IPS DF 4.7 (cell line): ENCODE measurements around the gene MAGEB2.
"Not testable (repeated sequence)": the region's sequence is repeated elsewhere in the genome, so short reads cannot be mapped to it uniquely, and the experiment has no call there.

Source experiments
- DNase-seq: peaks from one replicate; pipeline ENCODE4 v3.0.0-alpha.2; 2013; ENCODE audit warnings: low spot score; ENCODE audit errors: extremely low read depth

MAGEB2 gene, protein sequence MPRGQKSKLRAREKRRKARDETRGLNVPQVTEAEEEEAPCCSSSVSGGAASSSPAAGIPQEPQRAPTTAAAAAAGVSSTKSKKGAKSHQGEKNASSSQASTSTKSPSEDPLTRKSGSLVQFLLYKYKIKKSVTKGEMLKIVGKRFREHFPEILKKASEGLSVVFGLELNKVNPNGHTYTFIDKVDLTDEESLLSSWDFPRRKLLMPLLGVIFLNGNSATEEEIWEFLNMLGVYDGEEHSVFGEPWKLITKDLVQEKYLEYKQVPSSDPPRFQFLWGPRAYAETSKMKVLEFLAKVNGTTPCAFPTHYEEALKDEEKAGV

DNA sequence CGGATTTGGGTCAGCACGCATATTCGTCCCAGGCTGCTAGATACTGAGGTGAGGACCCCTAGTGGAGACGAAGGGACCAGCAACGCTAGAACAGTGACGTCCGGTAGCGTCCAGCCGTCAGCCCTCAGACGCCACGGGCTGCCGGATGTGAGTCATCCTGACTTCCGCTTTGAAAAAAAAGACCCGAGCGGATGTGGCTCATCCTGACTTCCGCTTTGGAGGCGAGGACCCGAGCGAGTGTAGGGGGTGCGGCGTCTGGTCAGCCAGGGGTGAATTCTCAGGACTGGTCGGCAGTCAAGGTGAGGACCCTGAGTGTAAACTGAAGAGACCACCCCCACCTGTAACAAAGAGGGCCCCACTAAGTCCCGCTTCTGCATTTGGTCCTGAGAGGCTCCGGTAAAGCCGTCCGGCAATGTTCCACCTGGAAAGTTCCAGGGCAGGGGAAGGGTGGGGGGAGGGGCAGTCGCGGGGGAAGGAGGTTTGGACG, at the start of gene MAGEB2:
MAGEB2 (plus strand) TSS at position 207 of the 487 bp plus-strand sequence. CDS start 3,018 bp downstream, outside the sequence.
- no peak for DNase-seq

DNA sequence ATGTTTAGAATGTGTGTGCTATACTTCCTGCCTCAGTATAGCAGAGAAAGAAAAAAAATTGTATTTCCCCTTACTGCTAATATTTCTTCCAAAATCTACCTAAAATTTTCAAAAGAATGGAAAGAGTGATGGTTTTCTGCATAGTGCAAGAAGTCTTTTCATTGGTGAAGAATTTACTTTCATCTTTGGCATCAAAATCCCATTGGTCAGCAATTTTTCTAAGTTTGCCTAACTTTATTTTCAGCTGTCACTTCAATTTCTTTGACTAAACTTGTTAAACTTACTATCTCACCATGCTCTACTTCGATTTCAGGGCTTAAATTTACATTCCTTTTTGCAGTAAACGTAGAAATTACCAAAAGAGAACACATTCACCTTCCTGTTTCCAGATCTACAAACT, 44.5 kb upstream of the MAGEB2 start:
- no peak for DNase-seq

DNA sequence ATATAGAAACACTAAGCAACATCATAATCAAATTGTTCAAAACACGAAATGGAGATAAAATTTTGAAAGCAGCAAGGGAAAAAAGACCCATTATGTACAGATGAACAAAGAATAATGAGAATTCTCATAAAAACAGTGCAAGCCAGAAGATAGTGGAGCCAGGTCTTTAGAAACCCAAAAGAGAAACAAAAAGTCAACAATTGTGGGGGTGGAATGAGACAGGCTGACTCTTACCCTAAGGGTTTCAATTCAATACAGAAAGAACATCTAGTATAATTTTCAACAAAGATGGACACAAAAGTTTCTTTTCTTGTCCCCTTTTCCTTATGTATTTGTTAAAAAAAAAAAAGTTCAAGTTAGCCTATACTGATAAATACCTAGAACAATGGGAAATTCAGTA, 34.0 kb upstream of the MAGEB2 start:
- no peak for DNase-seq

DNA sequence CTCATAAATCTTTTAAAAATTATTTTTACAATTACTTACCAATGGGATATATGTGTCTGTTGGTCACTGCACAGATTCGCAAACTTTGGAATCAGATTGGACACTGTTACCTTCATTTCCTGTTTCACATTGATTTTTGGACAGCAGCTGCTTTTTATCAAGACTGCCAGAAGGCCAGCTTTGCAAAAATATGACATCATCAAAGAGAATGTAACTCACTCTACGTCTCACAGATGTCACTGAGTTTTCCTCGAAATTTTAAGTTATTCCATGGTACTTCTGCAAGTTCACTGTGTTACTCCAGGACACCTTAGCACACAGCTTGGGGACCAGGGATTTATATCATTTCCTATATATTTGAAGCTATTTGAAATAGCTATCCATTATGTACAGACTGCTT, 31.8 kb upstream of the MAGEB2 start:
- no peak for DNase-seq

DNA sequence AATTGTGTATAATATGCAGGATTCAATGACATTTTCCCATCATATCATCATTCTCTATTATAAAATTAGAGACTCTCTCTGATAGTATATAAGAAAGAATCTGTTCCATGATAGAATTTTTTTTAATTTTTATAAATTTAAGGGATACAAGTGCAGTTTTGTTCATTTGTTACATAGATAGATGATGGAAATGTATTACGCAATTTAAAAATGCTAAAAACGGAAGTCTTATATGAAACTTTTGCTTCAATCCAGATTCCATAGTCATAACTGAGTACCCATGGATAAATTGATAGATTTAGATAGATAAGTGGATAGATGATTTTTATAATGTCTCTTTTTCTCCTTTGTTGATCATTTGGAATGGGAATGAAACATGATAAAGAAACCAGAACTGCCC, 24.9 kb upstream of the MAGEB2 start:
- no peak for DNase-seq

DNA sequence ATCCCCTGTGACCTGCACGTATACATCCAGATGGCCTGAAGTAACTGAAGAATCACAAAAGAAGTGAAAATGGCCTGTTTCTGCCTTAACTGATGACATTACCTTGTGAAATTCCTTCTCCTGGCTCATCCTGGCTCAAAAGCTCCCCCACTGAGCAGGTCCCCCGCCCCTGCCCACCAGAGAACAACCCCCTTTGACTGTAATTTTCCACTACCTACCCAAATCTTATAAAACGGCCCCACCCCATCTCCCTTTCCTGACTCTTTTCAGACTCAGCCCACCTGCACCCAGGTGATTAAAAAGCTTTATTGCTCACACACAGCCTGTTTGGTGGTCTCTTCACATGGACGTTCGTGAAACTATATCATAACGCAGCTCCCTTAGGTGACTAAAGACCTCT, 21.5 kb upstream of the MAGEB2 start:
- DNase-seq: not testable (repeated sequence)

DNA sequence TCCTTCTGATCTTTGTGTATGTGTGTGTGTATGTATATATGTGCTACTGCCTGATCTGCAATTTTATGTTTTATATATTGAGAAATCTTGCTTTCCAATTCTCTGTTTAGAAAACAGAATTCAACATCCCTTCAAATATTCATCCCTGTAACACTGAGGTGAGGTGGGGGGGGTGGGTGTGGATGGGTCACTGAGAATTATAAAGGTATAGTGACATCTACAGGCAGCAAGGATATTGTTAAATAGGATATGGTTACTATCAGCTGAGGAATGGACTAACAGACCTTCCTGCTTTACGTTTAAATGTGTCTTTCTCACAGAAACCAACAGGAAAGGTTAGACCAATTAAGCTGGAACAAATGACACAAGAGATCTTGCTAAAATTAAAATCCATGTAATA, 19.0 kb upstream of the MAGEB2 start:
- DNase-seq: no peak

DNA sequence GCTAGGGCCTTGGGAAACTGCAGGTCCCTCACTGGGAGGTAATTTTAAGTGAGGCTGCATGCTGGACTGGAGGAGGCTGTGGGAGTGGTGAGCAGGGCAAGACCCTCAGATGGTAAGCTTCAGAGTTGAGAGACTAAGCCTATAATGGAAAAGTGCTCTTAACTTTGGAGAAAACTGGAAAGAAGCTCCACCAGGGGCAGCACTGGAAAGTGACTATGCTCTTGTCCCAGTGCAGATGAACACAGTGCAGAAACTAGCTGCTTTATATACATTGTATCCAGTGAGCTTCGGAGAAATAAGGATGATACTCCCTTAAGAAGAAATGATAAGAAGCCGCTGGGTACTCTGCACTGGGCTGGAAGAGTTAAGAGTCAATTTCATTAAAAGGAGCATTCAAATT, 3.2 kb upstream of the MAGEB2 start:
- DNase-seq: no peak

DNA sequence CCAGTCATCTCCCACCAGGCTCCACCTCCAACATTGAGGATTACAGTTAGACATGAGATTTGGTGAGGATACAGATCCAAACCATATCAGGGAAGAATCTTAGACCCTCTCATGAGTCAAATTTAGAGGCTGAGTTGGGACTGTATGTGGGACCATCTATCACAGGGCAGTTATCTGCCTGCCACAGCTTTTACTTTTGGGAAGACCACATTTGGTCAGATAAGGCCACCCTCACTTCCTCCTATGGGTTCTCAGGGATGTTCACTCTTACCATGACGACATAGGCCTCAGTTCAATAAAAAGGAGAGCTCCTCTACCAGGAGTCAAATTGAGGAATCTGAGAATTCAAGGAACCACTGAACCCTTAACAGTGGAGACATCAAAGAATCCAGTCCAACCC, 2.1 kb downstream of the MAGEB2 start:
- DNase-seq: no peak

DNA sequence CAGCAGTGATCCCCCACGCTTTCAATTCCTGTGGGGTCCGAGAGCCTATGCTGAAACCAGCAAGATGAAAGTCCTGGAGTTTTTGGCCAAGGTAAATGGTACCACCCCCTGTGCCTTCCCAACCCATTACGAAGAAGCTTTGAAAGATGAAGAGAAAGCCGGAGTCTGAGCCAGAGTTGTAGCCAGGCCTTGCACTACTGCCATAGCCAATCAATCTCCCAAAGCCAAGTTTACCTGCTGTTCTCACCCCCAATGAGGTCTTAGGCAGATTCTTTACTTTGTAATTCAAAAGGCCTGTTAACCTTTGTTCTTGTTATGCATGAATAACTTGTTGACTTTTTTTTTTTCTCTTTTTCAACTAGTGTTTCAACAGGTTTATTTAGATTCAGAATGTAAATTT, 4.0 kb downstream of the MAGEB2 start:
- DNase-seq: no peak

DNA sequence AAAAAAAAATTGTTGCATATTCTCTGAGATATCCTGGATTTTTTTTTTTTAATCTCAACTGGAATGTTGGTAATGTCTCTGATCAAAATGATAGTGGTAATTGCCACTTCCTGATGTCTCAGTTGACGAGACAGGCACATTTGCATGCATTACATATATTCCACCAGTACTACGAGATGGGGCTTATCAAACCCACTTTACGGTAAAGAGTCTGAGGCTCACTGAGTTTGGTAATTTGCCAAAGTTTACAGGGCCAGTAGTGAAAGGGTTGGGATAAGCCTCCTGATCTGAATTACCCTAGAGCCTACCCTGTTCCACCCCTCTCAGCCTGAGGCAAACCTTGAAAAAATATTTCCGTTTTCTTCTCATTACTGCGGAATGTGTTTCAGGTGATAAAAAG, 5.3 kb downstream of the MAGEB2 start:
- DNase-seq: no peak

DNA sequence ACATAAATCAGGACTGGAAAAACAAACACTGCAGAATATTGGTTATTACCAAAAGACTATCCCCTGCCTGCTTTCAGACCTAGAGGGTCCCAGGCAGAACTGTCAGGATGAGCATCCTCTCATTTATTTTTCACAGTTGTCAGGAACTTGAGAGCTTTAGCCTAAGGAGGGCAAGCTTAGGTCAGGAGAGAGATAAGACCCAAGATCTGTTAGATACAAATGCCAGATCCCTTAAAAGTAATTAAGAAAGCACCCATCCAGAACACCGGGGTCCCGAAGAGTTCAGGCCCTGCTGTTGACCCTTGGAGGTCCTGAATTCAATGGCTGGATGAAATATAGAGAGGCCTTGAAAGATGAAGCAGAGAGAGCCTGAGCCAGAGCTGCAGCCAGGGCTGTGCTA, 9.2 kb downstream of the MAGEB2 start:
- no peak for DNase-seq

DNA sequence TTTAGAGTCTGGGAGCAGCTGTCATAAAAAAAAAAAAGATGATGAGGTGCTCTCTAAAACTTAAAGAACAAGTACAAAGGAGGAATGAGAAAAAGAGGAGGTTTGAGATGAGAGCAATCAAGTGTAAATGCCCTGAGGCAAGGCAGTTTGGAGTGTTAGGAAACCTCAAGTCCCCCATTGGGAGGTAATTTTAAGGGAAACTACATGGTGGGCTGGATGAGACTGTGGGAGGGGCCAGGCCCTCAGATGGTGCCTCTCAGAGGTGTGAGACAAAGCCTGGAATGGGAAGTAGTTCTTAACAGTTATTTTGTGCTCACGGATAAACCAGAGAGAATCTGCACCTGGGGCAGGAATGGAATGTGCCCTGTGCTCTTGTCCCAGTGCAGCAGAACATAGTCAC, 13.2 kb downstream of the MAGEB2 start:
- DNase-seq: no peak

DNA sequence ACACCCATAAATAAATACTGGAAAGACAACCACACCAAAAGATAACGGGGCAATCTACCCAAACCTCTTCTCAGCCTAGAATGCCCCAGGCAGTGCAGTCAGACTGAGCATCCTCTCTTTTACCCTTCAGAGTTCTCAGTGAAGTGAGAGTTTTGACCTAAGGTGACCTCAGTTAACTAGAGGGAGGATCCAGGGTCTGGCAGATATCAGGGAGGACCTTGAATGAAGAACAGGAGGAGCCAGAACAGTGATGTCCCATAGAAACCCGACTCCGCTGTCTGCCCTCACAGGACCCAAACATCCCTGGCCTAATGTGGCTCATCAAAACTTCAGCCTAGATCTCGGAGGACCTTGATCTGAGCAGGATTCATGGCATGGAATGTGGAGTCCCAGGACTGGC, 15.0 kb downstream of the MAGEB2 start, which contains the start of gene MAGEB3:
MAGEB3 (plus strand) TSS at position 263 of the 400 bp plus-strand sequence. CDS start 5,268 bp downstream, outside the sequence.
- DNase-seq: no peak

DNA sequence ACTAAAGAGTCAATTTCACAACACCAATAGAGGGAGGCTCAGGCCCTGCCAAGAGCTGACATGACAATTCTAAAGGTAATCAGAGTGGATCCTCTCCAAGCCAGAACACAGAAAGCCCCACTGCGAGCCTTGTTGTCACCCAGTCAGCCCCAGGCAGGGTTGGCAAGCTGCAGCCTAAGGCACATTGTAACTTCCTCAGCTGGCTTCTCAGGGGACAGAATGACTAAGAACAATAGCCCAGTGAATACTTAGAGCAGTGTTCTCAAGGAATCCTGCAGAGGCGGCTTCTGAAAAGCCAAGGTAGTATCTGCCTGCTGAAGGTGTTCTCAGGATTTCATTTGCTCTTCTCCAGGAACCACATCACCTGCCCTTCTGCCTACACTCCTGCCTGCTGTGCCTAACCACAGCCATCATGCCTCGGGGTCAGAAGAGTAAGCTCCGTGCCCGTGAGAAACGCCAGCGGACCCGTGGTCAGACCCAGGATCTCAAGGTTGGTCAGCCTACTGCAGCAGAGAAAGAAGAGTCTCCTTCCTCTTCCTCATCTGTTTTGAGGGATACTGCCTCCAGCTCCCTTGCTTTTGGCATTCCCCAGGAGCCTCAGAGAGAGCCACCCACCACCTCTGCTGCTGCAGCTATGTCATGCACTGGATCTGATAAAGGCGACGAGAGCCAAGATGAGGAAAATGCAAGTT, 26.5 kb downstream of the MAGEB2 start, which contains the start of gene MAGEB4:
MAGEB4 (plus strand) TSS at position 277 of the 692 bp plus-strand sequence; CDS start at position 413, 136 bp downstream.
- no peak for DNase-seq

DNA sequence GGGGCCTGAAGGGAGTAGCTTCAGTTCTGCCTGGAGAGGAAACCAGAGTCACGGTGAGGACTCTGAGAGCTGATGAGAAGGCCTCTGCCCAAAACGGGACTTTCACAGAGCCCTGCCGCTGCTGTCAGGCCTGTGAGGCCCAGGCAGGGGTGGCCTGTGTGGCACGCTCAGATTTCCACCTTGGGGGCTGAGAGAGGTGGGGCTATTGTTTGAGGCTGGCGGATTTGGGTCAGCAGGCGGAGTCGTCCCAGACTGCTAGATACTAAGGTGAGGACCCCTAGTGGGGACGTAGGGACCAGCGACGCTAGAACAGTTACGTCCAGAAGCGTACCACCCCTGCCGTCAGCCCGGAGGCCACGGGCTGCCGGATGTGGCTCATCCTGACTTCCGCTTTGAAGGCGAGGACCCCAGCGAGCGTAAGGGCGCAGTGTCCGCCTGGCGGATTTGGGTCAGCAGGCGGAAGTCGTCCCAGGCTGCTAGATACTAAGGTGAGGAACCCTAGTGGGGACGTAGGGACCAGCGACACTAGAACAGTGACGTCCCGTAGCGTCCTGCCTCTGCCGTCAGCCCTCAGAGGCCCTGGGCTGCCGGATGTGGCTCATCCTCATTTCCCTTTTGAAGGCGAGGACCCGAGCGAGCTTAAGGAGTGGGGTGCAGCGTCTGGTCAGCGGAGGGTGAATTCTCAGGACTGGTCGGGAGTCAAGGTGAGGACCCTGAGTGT, 31.6 kb downstream of the MAGEB2 start, which contains the start of gene MAGEB1:
MAGEB1 (plus strand) TSS at position 378 of the 721 bp plus-strand sequence. CDS start 3,348 bp downstream, outside the sequence.
- DNase-seq: peak; percentile 22

DNA sequence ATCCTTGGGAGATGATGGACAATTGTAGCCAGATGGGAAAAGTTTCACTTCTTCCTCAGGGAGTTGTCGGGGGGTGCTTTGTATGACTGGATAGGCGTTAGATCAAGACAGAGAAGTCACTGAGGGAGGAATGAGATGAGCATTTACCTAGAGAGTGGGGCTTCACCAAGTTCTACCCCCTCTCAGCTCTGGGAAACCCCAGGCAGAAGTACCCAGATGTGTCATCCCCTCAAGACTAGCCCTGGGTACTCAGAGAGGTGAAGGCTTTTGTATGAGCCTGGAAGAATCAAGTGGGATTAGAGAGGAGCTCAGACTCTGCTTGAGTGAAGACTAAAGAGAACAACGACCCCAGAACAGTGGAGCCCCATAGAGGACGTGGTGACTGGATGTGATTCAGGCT, 33.5 kb downstream of the MAGEB2 start:
- no peak for DNase-seq

DNA sequence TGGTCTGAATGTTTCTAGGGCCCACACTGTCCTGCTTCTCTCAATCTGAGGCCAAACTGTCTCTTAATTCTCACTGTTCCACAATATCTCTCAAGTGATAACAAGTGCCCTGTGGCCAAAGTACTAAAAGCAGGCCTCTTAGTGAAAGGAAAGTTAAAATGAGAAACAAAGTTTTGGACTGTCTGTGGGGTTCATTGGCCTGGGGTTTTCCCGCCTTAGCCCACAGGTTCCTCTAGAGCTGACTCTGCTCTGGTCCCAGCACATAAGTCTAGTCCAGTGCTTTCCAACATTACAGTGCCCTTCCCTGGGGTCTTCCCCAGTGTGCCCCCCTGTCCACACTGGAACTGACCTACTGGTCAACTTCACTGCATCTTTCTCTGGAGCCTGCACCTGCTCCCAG, 37.9 kb downstream of the MAGEB2 start:
- no peak for DNase-seq

DNA sequence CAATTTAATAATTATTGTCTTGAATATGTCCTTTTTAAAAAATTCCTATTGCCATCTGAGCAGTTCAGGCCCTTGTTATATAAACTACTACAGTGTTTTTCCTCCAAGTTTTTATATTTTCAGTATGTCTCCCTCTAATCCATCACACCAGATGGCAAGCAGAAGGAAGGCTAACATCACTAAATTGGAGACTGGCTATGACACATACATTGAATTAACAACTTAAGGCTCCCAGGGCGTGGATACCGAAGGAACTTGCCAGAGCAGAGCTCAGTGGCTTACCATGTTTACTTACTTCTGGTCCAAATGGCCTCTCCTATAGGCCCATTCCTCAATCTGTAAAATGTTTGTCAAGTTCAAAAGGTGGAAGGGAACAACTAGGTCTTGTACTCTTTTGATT, 44.6 kb downstream of the MAGEB2 start:
- DNase-seq: no peak

DNA sequence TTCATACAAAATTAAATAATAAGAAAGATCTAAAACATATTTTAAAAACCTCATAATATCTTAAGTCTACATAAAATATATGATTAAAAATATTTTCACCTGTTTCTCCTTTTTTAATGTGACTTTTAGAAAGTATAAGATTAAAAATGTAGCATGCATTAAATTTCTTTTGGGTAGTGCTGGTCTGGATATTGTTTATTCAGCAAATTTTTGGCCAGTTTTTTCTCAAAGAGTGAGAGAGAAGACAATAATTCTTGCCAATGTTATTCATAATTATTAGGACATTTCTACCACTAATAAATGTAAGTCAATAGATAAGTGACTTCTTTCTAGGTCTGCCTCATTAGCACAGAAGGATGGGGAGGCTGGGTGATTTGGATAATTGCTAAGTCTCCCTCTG, 45.6 kb downstream of the MAGEB2 start:
- no peak for DNase-seq

DNA sequence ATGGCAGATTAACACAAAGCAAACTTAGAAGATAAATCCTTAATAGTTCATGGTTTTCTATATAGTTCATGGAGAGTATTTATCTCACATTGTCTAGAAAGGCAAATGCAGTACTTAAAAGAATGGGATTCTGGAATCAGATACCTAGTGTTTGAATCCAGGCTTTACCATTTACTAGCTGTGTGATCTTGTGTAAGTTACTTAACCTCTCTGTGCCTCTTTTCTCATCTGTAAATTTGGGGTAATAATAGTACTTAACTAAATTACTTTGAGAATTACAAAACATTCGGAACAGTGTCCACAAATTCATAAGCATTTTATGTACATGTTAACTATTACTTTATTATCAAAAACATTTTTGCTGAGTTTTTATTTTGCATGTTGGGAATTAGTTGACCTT, 47.4 kb downstream of the MAGEB2 start:
- DNase-seq: no peak
